A375 (cell line): Measurements from ENCODE around the gene DDR2. TPM values are rescaled to one million over a fixed set of nuclear protein-coding genes. Genes with fewer than 3 reads are reported as not detected.

Experiments
- small RNA-seq: library from RNA; depleted of rRNA; stranded (forward); fragments of <200 nt; gene quantifications from one replicate; pipeline ENCODE3, GENCODE V24; 2014
- total RNA-seq: library from RNA; depleted of rRNA; stranded (reverse); fragments of >200 nt; shearing (Covaris generic); gene quantifications from 2 replicates; pipeline ENCODE4 v1.2.3, GENCODE V29; 2014; rRNA removed

The DDR2 gene
- 93.6 and 102 TPM in 2 replicates for total RNA-seq

GRCh38 chr1:162632217-162632666, at the start of gene DDR2:
Gene DDR2 (plus strand): TSS chr1:162632464. CDS start chr1:162719064, 86,600 bp downstream.

DNA sequence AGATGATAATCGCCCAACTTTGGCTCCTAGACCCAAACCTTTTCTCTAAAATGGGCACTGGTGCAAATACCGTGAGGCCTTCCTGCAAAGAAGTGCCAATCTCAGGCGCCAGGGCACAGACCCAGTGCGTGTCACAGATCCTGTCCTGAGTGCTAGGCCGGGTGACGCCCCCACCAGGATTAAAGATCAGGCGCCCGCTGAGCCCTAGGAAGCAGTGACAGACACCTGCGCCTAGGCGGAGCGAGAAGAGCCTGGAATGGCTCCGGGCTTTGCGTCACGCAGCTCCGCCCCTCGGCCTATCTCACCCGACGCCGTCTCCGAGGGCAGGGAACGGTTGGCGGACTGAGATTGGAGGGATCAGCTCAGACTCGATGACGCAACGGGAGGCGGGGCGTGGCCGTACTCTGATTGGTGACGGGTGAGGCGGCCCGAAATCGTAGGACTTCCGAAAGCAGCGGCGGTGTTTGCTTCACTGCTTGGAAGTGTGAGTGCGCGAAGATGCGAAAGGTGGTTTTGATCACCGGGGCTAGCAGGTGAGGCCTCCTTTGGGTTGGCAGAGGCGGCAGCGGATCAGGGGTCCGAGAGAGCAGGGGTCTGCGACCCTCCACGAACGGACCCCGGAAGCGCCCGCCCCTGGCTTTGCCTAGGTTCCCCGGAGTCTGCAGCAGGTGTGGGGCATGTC, 158.2 kb downstream of the DDR2 start, which contains the start of gene HSD17B7:
Gene HSD17B7 (plus strand): TSS at position 400 of the 682 bp plus-strand sequence. CDS start 99 bp downstream, at position 499.

Small RNAs within 50 kb of the gene (small RNA-seq; reads per million reads assigned to genes)
- gene RN7SL861P = not detected

Other genes starting within 250 kb of the DDR2 start
- 3.0 TPM in 2 replicates for gene SH2D1B, start 220.3 kb upstream of the DDR2 start, total RNA-seq
- gene UHMK1, start 134.6 kb upstream of the DDR2 start, total RNA-seq = 46.7 and 49.5 TPM in 2 replicates
- 144 and 167 TPM in 2 replicates for gene UAP1, start 70.7 kb upstream of the DDR2 start, total RNA-seq
- gene HSD17B7, start 158.2 kb downstream of the DDR2 start, total RNA-seq = 7.3 and 15.7 TPM in 2 replicates
- not detected in 2 replicates for gene CCDC190, start 228.7 kb downstream of the DDR2 start, total RNA-seq